Adrenal gland (tissue), 5 donors: ENCODE measurements around the gene KLHDC4.

Experiments
- POLR2A ChIP-seq, 2 donors: fragments of 450-650 bp; IDR thresholded peaks; one replicate each; pipeline ENCODE4 v1.6.1; 2017; ENCODE audit warnings: antibody characterized with exemption in 2 of 2, mild to moderate bottlenecking in 2 of 2, moderate library complexity in 1 of 2
- TF ChIP-seq, protein P1 (sequence below), 6 experiments: fragments of 450-650 bp in 4 of 6; fragments of 200-600 bp in 2 of 6; sonication (generic) in 1 of 6; IDR thresholded peaks; 1 replicate in 5 of 6; 2 replicates in 1 of 6; pipeline versions ENCODE4 v1.5.1 to v1.8.0; 2016 to 2021; ENCODE audit warnings: antibody characterized with exemption in 6 of 6, mild to moderate bottlenecking in 2 of 6, moderate library complexity in 1 of 6
- donor health status: DM: no; HTN: no; CAD: no.

DNA sequence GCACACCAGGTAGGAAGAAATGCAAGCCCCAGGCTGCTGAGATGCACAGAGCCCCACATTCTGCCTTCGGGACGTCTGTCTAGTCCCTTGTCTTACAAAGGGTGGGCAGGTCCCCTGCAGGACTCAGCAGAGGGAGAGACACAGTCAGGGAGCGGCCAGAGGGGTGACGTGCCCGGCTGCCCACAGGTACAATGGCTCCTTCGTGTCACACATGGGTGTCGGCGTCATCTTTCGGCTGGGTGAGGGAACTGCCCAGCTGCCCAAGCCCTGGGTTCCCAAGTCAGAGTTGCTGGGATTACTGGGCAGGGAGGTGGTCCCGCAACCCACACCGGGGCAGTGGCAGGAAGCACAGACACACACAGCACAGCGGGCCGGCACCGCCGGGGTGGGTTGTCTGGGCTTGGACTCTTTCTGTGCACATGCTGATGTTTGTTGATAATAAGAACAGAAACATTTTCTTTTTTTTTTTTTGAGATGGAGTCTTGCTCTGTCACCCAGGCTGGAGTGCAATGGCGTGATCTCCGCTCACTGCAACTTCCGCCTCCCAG lies 82.9 kb downstream of the KLHDC4 start:
- TF ChIP-seq, protein P1, sequence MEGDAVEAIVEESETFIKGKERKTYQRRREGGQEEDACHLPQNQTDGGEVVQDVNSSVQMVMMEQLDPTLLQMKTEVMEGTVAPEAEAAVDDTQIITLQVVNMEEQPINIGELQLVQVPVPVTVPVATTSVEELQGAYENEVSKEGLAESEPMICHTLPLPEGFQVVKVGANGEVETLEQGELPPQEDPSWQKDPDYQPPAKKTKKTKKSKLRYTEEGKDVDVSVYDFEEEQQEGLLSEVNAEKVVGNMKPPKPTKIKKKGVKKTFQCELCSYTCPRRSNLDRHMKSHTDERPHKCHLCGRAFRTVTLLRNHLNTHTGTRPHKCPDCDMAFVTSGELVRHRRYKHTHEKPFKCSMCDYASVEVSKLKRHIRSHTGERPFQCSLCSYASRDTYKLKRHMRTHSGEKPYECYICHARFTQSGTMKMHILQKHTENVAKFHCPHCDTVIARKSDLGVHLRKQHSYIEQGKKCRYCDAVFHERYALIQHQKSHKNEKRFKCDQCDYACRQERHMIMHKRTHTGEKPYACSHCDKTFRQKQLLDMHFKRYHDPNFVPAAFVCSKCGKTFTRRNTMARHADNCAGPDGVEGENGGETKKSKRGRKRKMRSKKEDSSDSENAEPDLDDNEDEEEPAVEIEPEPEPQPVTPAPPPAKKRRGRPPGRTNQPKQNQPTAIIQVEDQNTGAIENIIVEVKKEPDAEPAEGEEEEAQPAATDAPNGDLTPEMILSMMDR (IDR thresholded peaks at IDR 0.05), result no peak
- no peak for TF ChIP-seq POLR2A (IDR thresholded peaks at IDR 0.05)
